OCI-LY7 (cell line): ENCODE results near the gene CDH3. TPM values are rescaled to one million over a fixed set of nuclear protein-coding genes. Genes with fewer than 3 reads are reported as not detected.

ENCODE experiments used
- BruUV-seq: library from RNA; stranded (reverse); fragments of 400-500 nt; replicated peaks from 2 replicates; lab custom pipeline; 2021; lab: Mats Ljungman, UMichigan
- CTCF ChIA-PET: fragments of 300-600 bp; sonication (Branson Sonifier 250); formaldehyde crosslinking; loops from one replicate; lab custom pipeline; 2022; ENCODE audit warnings: antibody characterized with exemption; ENCODE audit not compliant: unreplicated experiment; lab: Charles Lee
- POLR2A ChIA-PET: fragments of 300-600 bp; sonication (Branson Sonifier 250); formaldehyde crosslinking; loops from one replicate; lab custom pipeline; 2022; ENCODE audit warnings: antibody characterized with exemption; lab: Charles Lee
- DNase-seq: peaks from one replicate; pipeline ENCODE4 v3.0.0-alpha.2; 2015; ENCODE audit warnings: low spot score
- H2AFZ ChIP-seq: fragments of 200-600 bp; sonication (generic), shearing (Covaris generic); 2 replicates; pipeline ENCODE4 v1.6.1; 2014; ENCODE audit warnings: mild to moderate bottlenecking, antibody characterized with exemption, low read length, moderate library complexity
- H3K27ac ChIP-seq: fragments of 200-600 bp; sonication (generic); 2 replicates; pipeline ENCODE4 v1.5.1; 2014; ENCODE audit warnings: mixed run types, low read depth, mild to moderate bottlenecking, moderate library complexity, low read length, inconsistent platforms; ENCODE audit not compliant: poor library complexity, severe bottlenecking
- H3K36me3 ChIP-seq: fragments of 200-600 bp; sonication (generic); 2 replicates; pipeline ENCODE4 v1.6.1; 2014; ENCODE audit warnings: mild to moderate bottlenecking, antibody characterized with exemption, low read length, moderate library complexity, mixed read lengths; ENCODE audit not compliant: insufficient read depth
- H3K4me1 ChIP-seq: fragments of 200-600 bp; sonication (generic); 2 replicates; pipeline ENCODE4 v1.5.1; 2014; ENCODE audit warnings: mild to moderate bottlenecking, low read length; ENCODE audit not compliant: insufficient read depth, poor library complexity, severe bottlenecking
- H3K4me2 ChIP-seq: fragments of 200-600 bp; sonication (generic); 2 replicates; pipeline ENCODE4 v1.6.1; 2014; ENCODE audit warnings: mild to moderate bottlenecking, low read length
- H3K4me3 ChIP-seq: fragments of 200-600 bp; sonication (generic); 2 replicates; pipeline ENCODE4 v1.5.1; 2014; ENCODE audit warnings: mild to moderate bottlenecking, low read depth, low read length; ENCODE audit not compliant: poor library complexity, severe bottlenecking
- H3K79me2 ChIP-seq: fragments of 200-600 bp; sonication (generic); 2 replicates; pipeline ENCODE4 v1.6.1; 2016; ENCODE audit warnings: low read depth, mild to moderate bottlenecking, low read length, moderate library complexity, mixed read lengths; ENCODE audit not compliant: insufficient read depth
- H3K9me2 ChIP-seq: fragments of 200-600 bp; sonication (generic); 2 replicates; pipeline ENCODE4 v1.6.1; 2016; ENCODE audit warnings: mild to moderate bottlenecking, low read length, mixed read lengths; ENCODE audit not compliant: insufficient read depth
- H3K9me3 ChIP-seq: fragments of 200-600 bp; sonication (generic); 2 replicates; pipeline ENCODE4 v1.6.1; 2014; ENCODE audit warnings: mild to moderate bottlenecking, mixed run types, low read length, mixed read lengths
- H4K20me1 ChIP-seq: fragments of 200-600 bp; sonication (generic); 2 replicates; pipeline ENCODE4 v1.6.1; 2014; ENCODE audit warnings: mild to moderate bottlenecking, antibody characterized with exemption, low read length, moderate library complexity, mixed read lengths; ENCODE audit not compliant: insufficient read depth
- CTCF ChIP-seq: fragments of 200-600 bp; sonication (generic); conservative IDR thresholded peaks from 2 replicates; pipeline ENCODE4 v1.5.1; 2014; ENCODE audit warnings: mild to moderate bottlenecking, antibody characterized with exemption, low read length, moderate library complexity, mixed read lengths
- EZH2phosphoT487 ChIP-seq: fragments of 200-600 bp; sonication (generic); IDR thresholded peaks from 2 replicates; pipeline ENCODE4 v1.6.1; 2018; ENCODE audit warnings: low read depth, borderline replicate concordance, mild to moderate bottlenecking, mixed run types, antibody characterized with exemption, low read length, moderate library complexity, mixed read lengths
- intact Hi-C: fragments of 100-400 bp; cut with micrococcal nuclease; formaldehyde crosslinking; loops from one replicate; pipeline ENCODE4 v1.10.0; 2022; ENCODE audit not compliant: unreplicated experiment
- total RNA-seq, 2 experiments: library from RNA; depleted of rRNA in 1 of 2; stranded (reverse); fragments of >200 nt in 1 of 2; shearing (Covaris generic) in 1 of 2; gene quantifications; 2 replicates each; pipeline ENCODE4 v1.2.3, GENCODE V29; 2014 to 2022

The CDH3 gene
- total RNA-seq, 2 experiments from 2014 or later: 0.06 to 0.46 TPM

GRCh38 chr16:68710211-68710610 is 65.1 kb downstream of the CDH3 start:
- H3K4me2 ChIP-seq: no peak overlapping the region
- ChIA-PET POLR2A (no interaction called here), CTCF (no interaction called here)
- no peaks in the 10 kb centered on the region for H4K20me1 ChIP-seq
- H3K9me2 ChIP-seq: no peaks in the 10 kb centered on the region
- no peak overlapping the region for H2AFZ ChIP-seq
- no TSS peak for BruUV-seq
- no peaks in the 10 kb centered on the region for H3K9me3 ChIP-seq
- intact Hi-C loops: no loop called here
- no peaks in the 10 kb centered on the region for H3K4me1 ChIP-seq
- H3K36me3 ChIP-seq: no peaks in the 10 kb centered on the region
- no peak for DNase-seq
- no peaks in the 10 kb centered on the region for H3K79me2 ChIP-seq
- no peak overlapping the region for H3K4me3 ChIP-seq
- H3K27ac ChIP-seq: no peak overlapping the region
- no peak for TF ChIP-seq EZH2phosphoT487
- TF ChIP-seq CTCF: no peak

- POLR2A ChIA-PET: no interaction called here
- no peaks in the 10 kb centered on the region for H3K4me1 ChIP-seq
- H4K20me1 ChIP-seq: no peaks in the 10 kb centered on the region
- H3K9me2 ChIP-seq: no peaks in the 10 kb centered on the region
- H3K27ac ChIP-seq: no peak overlapping the region
- no peaks in the 10 kb centered on the region for H3K79me2 ChIP-seq
- no peaks in the 10 kb centered on the region for H3K36me3 ChIP-seq
- no peak overlapping the region for H2AFZ ChIP-seq
- DNase-seq: no peak
- H3K4me3 ChIP-seq: no peak overlapping the region
- H3K9me3 ChIP-seq: no peaks in the 10 kb centered on the region
- CTCF ChIA-PET: no interaction called here
- BruUV-seq: no TSS peak
- intact Hi-C loops: no loop called here
- H3K4me2 ChIP-seq: peak overlapping the region; percentile 26
- TF ChIP-seq EZH2phosphoT487 (no peak), CTCF (no peak)
Measured at GRCh38 chr16:68711421-68712139, 66.5 kb downstream of the CDH3 start.

GRCh38 chr16:68713361-68713760 is 68.3 kb downstream of the CDH3 start:
- no peak for DNase-seq
- Histone ChIP-seq H3K4me2 (no peak overlapping the region), H3K4me3 (no peak overlapping the region), H3K9me2 (no peaks in the 10 kb centered on the region), H3K4me1 (no peaks in the 10 kb centered on the region), H3K79me2 (no peaks in the 10 kb centered on the region), H2AFZ (no peak overlapping the region), H3K9me3 (no peaks in the 10 kb centered on the region), H4K20me1 (no peaks in the 10 kb centered on the region), H3K27ac (no peak overlapping the region), H3K36me3 (no peaks in the 10 kb centered on the region)
- POLR2A ChIA-PET: no interaction called here
- TF ChIP-seq EZH2phosphoT487: no peak
- TF ChIP-seq CTCF: no peak
- BruUV-seq: no TSS peak
- intact Hi-C loops: no loop called here
- CTCF ChIA-PET: no interaction called here
